GM21529 (cell line): ENCODE results near the gene MANSC1.
"Not testable (repeated sequence)": the region's sequence is repeated elsewhere in the genome, so short reads cannot be mapped to it uniquely, and the experiment has no call there.

ENCODE experiments used
- ATAC-seq: cut with Tn5 transposase; IDR thresholded peaks from one replicate; pipeline ENCODE4 v1.9.1; 2021; ENCODE audit not compliant: unreplicated experiment

MANSC1 gene

DNA sequence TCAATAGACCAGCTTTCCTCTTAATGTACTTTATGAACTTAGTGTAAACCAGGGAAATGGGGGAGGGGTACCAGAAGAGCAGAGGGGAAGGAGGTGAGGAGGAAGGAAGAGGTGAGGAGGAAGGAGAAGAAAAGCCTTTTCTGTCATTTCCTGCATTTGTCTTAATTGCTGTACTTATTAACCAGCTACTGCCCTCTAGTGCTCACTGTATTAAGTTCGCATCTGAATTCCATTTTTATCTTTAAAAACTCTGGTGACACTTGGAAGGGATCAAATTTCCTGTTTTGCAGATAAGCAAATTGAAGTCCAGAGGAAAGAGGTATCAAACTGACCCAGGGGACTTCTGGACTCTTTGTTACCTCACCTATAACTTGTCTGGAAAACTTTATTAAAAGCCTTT lies 22.2 kb downstream of the MANSC1 start:
- no peak for ATAC-seq

DNA sequence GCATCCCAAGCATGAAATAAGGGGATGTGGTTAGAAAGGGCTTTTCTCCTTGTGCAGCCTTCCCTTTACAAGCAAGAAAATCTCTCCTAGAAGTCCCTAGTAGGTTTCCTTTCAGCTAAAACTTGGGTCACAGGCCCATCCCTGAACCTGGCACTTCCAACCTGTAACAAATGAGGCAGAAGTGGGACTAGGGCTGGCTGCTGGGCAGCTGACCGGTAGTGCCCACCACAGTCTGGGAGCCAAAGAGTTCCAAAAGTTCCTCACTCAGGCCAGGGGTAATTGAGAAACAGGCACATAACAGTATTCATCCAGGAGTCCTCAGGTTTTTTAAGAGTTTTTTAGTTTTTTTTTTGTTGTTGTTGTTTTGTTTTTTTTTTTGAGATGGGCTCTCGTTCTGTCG lies 23.8 kb downstream of the MANSC1 start:
- no peak for ATAC-seq

DNA sequence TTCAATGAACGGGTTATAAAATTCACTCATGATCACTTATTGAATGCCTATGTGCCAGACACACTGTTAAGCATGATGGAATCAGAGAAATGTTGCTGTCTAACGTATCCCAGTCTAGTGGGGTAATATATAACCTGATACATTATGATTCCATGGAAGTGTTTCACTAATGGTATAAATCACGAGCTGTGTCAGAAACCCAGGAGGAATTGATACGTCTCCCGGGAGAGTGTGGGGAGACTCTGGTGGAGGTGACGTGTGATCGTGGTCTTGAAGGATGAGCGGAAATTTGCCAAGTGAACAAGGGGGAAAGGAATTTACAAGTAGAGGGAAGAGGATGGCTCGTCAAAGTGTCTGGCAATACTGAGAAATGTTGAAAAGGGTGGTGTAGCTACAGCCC lies 26.5 kb downstream of the MANSC1 start:
- no peak for ATAC-seq

DNA sequence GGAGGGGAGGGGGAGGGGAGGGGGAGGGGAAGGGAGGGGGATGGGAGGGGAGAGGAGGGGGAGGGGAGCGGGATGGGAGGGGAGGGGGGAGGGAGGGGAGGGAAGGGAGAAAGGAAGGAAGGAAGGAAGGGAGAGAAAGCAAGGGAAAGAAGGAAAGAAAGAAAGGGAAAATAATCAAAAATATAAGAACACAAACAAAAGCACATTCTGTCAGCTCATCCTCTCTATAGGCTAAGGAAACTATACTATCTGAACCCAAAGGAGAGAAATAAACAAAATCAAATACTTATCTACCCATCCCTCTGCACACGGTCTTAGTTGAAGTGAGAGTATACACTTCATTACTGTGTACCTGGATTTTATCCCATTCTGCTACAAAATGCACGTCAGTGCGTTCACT lies 26.9 kb downstream of the MANSC1 start:
- ATAC-seq = no peak

DNA sequence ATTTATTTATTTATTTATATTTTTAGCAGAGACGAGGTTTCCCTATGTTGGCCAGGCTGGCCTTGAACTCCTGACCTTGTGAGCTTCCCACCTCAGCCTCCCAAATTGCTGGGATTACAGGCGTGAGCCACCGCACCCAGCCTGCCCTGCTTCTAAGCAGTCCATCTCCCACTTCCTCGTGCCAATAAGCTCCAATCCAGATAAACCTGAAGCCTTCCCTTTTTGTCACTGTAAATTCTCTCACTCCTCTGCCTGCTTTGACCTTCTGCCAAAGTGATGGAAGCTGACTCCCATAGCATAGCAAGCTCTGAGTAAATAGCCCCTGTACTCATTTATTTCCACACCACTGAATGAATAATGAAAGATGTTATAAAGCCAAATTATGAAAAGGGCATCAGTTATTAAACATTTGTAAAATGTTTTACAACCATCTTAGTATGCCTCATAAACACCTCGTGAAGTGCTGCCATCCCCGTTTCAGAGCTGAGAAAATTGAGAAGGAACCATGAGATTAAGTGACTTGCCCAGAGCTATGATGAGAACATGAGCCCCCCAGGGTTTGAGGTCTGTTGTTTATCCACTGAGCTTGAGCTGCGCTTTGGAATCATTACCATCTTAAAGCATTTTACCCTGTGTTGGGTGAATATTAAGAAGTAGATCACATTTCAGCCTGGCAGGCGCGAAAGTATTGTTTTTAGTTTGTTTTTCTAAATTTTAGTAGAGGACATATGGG lies 30.4 kb downstream of the MANSC1 start:
- no peak for ATAC-seq

DNA sequence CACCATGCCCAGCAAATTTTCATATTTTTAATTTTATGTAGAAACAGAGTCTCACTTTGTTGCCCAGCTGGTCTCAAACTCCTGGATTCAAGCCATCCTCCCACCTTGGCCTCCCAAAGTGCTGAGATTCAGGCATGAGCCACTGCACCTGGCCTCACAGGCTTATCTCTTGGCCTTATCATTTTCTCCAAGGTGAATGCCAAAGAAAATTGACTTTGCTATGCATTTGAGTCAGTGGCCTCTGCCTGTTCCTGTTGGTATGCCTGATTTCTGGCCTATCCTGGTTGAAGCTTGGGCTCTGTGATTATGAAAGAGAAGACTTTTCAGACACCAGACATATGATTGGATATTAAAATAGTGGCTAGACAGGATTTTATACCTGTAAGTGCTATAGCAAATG lies 34.2 kb downstream of the MANSC1 start:
- no peak for ATAC-seq

DNA sequence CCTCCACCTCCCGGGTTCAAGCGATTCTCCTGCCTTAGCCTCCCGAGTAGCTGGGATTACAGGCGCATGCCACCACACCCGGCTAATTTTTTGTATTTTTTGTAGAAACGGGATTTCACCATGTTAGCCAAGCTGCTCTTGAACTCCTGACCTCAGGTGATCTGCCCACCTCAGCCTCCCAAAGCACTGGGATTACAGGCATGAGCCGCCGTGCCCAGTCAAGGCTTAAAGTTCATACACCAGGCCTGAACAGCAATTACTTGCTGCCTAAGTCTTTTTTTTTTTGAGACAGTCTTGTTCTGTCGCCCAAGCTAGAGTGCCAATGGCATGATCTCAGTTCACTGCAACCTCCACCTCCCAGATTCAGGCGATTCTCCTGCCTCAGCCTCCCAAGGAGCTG lies 39.3 kb downstream of the MANSC1 start:
- ATAC-seq = not testable (repeated sequence)

DNA sequence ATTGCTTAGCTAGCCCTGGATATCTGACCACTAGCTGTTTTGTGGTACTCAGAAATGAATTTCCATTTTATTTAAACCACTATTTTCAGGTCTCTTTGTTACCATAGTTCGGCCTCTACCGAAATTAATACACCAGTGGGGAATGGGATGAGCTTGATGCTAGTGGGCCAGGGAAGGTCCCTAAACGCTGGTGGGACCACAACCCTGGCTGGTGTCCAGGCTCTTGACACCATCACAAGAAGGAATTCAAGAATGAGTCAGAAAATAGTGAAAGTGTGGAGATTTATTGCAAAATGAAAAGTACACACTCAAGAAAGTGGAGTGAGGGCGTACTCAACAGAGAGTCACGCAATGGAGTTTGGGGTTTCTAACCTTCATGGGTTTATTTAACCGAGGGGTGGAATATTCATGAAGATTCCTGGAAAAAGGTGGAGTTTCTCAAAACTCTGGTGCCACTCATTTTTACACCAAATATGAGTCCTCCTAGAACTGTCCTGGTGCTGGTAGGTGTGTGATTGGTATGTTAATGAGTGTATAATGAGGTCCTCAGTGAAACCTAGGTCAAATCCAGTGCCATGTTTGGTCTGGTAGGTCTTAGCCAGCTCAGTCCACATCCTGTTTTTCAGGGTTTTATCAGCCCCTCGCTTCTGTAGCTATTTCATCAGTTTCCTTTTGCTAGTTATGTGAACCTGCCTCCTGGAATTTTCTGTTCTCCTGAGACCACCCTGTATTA lies 44.3 kb downstream of the MANSC1 start:
- ATAC-seq = no peak

DNA sequence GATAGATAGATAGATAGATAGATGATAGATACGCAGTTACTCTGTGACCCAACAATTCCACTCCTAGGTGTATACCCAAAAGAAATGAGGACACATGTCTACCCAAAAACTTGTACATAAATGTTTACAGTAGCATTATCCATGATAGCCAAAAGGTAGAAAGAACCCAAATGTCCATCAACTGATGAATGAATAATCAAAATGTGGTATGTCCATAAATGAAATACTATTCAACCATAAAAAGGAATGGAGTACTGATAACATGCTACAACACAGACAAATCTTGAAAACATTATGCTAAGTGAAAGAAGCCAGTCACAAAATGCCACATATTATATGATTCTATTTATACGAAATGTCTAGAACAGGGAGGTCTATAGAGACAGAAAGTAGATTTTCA lies 47.1 kb downstream of the MANSC1 start:
- no peak for ATAC-seq

DNA sequence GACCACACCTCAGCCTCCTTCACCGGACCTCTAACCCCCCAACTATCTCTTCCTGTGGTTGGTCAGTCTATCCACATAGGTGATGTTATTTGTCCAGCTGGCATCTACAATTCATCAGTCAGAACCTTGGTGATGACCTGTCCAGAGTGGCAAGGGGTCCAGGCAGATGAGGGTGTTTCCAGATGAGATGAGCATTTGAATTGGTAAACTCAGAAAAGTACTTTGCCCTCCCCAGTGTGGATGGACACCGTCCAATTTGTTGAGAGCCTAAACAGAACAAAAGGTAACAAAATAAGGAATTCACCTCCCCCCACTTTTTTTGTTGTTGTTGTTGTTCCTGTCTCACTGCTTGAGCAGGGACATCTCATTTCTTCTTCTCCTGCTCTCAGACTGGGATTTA lies 48.9 kb downstream of the MANSC1 start:
- ATAC-seq = no peak

DNA sequence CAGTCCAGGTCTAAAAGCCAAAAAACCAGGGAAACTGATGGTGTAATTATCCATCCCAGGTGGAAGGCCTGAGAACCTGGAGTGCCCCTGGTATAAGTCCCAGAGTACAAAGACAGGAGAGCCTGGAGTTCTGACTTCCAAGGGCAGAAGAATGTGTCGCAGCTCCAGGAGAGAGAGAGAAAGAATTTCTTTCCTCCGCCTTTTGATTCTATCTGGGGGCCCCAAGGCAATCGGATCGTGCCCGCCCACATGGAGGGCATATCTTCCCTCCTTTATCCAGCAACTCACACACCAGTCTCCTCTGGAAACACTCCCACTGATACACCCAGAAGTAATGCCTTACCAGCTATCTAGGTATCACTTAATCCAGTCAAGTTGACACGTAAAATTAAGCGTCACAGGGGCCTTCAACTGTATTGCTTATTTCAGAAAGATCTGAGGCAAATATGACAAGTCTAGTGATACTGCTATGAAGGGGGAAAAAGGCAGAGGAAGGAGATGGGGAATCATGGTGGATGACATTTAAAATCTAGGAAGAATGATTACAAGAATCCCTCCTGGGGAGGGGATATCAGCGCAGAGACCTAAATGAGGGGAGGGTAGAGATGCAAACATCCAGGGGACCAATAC lies 52.7 kb downstream of the MANSC1 start:
- ATAC-seq = no peak

DNA sequence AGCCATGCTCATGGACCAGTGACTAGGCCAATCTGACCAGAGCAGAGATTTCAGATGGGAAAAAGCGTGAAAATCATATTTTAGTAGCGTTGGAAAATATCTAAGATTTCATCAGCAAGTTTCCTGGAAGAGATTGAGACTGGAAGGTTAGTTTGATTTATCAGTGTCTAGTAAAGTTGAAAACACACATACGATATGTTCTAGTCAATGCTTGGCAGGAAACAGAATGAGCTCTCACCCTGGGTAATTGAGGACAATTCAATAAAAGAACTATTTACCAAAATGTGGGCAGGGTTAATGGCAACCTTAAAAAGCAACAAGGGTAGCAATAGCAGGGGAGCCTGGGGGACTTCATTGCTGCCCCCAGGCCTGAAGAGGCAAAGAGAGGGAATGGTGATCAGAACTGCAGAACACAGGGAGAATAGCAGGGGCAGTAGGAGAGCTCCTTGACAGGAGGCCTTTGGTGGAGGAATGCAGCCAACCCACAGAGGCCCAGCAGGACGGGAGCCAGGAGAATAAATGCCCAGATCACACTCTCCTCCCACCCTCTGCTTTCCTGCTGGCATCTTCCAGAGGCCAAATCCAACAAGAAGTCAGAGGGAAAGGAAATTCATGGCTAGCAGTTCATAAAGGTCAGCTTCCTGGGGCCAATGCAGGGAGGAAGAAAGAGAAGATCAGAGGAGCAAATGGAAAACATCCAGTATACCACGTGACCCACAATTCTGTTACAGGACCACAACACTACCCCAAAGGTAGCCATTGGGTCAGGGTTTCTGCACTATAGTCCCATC lies 55.6 kb downstream of the MANSC1 start:
- no peak for ATAC-seq

DNA sequence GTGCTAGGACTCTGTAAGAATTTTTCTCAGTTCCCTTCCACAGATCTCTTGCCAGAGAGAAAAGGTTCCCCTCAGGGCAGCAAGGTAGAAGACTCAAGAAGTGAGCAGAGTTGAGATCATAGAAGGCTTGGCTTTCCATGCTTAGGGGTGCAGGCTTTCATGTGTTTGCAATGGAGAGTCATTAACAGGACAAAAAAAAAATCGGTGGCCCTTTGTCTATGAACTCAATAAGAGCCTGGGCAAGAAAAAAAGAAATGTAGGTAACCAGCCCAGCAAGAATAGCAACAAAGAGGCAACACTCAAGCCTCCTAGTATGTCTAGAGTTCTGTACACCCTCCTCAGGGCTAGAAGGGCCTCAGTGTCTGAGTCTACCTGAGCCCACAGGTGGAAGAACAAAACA lies 59.8 kb downstream of the MANSC1 start:
- ATAC-seq = no peak

DNA sequence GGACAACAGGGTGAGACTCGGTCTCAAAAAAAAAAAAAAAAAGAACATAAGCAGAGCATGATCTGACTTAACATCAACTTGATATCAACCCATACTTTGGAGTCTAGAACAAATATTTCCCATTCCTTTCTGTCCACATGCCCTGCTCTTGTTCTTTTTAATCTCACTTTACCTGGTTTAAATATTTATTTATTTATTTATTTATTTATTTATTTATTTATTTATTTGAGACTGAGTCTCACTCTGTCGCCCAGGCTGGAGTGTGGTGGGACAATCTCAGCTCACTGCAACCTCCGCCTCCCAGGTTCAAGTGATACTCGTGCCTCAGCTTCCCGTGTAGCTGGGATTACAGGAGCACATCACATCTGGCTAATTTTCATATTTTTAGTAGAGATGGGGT lies 63.6 kb downstream of the MANSC1 start:
- ATAC-seq = no peak

DNA sequence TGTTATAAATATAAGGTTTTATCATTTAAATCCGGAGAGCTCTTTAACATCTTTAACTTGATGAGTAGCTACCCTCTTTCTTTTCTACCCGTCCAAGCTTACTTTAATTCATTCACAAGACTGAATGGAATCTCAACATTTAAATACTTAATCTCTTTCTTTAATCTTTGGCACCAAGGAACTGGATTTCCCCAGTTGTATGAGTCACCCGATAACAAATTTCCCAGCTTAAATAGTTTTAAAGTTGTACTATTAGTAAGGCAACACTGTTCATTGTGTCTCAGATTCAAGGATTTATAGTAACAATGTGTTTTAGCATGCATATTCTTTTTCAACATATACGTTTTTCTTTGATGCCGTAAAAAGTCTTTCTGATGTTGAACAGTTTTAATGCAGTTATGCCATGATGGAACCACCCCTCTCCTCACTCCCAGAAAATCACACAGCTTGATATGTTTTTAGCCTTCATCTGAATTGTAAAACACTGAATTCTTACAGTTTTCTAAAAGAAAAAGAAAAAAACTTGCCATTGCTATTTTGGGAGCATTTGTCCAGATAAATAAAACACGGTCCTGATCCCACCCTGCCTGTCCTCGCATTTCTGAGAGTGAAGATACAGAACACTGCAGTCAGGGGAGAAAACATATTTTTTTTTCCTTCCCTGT lies 67.1 kb downstream of the MANSC1 start:
- ATAC-seq = no peak

DNA sequence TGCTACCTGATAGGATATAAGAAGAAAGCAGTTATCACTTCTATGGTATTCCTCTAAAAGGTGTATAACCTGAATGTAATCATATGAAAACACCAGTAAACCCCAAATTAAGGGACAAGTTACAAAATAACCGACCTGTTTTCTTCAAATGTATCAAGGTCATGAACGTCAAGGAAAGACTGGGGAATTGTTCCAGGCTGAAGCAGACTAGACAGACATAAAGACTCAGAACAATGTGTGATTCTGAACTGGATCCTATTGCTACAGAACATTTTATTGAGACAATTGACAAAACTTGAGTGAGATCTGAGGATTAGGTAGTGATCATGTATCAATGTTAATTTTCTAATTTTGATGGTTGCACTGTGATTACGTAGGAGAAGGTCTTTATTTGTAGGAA lies 67.8 kb downstream of the MANSC1 start:
- ATAC-seq = no peak

DNA sequence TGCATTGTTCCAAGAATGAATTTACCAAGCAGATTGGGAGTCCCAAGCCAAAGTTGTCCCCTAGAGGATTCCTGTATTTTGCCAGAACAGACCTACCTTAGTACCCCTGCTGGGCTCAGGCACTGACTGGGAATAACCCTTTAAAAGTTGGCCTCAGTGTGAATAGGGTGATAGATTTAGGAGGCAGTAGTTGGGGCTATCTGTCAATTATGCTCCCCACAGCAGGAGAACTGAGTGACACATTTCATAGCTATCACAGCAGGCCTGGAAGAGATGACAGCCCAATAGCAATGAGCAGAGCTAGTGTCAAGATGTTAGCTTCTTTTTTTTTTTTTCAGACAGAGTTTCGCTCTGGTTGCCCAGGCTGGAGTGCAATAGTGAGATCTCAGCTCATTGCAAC lies 68.9 kb downstream of the MANSC1 start:
- no peak for ATAC-seq

DNA sequence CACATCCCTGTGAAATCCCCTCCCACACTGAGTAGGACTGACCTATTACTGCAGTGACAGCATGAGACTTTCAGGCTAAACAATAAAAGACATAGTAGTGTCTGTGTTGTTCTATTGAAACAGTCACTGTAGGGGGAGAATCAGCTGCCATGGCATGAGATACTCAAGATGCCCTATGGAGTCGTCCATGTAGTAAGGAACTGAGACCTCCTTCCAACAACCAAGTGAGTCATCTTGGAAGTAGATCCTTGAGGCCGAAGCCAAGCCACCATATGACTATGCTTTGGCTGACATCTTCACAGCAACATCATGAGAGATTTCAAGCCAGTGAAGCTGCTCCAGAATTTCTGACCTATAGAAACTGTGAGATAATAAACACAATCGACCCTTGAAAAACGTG lies 71.1 kb downstream of the MANSC1 start:
- no peak for ATAC-seq
